Measurements from ENCODE around the gene MCCD1.

MCCD1 gene

DNA sequence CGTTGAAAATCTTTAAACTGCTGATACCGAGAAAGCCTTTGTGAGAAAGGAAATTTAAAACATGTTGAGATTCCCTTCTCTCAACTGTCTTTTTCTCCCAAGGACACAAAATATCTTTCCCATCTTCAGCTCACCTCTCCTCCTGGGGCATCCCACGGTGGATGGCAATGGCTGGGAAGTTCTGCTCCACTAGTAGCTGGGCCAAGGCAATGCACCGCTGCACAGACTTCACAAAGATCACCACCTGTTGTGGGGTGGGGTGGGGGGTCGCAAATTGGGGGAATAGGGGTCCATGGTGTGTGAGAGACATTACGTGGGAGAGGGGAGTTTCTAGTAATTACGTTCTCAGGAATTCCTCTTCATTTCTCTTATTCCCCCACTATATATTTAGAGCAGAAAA lies 2.4 kb downstream of the MCCD1 start:
- Histone ChIP-seq H3K9ac (no peak overlapping the region), H3K4me1 (peaks cover 6% of the 10 kb centered on the region), H3K27me3 (ENCODE audit: control insufficient read depth, insufficient read depth, low read length) (no peaks in the 10 kb centered on the region), H3K4me2 (ENCODE audit: low read length) (no peak overlapping the region), H3K9me3 (ENCODE audit: control insufficient read depth, low read length) (no peaks in the 10 kb centered on the region), H3K27ac (no peak overlapping the region), H3K79me2 (no peaks in the 10 kb centered on the region), H2AFZ (no peak overlapping the region), H3K4me3 (ENCODE audit: low read depth, low read length) (no peak overlapping the region), H3K36me3 (ENCODE audit: control insufficient read depth, insufficient read depth, low read length) (no peaks in the 10 kb centered on the region)
- TF ChIP-seq CTCF (IDR thresholded peaks at IDR 0.05) = no peak

DNA sequence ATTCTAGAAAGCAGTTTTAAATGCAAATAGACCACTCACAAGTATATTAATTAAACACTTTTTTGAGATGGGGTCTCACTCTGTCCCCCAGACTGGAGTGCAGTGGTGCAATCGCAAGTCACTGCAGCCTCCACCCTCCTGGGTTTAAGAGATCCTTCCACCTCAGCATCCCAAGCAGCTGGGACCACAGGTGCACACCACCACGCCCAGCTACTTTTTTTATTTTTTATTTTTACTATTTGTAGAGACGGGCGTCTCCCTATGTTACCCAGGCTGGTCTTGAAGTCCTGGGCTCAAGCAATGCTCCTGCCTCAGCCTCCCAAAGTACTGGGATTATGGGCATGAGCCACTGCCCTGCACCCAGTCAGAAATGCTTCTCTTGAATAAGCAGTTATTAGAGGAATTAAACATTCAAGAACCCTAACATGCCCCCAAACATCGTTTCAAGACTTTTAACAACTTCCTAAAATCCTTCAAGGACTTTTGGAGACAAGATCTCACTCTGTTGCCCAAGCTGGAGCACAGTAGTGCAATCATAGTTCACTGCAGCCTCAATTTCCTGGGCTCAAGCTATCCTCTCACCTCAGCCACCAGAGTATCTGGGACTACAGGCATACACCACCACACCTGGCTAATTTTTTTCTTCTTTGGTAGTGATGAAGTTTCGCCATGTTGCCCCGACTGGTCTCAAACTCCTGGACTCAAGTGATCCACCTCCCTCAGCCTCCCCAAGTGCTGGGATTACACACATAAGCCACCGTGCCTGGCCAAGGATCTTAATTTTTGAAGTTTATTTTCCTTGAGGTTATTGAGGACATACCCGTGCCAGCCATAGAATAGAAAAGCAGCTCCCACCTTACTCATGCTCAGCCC lies 3.2 kb downstream of the MCCD1 start:
- Histone ChIP-seq H2AFZ (no peak overlapping the region), H3K79me2 (no peaks in the 10 kb centered on the region), H3K4me2 (ENCODE audit: low read length) (no peak overlapping the region), H3K9me3 (ENCODE audit: control insufficient read depth, low read length) (no peaks in the 10 kb centered on the region), H3K4me1 (peaks cover 6% of the 10 kb centered on the region), H3K4me3 (ENCODE audit: low read depth, low read length) (no peak overlapping the region), H3K36me3 (ENCODE audit: control insufficient read depth, insufficient read depth, low read length) (no peaks in the 10 kb centered on the region), H3K27ac (peak overlapping the region; percentile 34), H3K27me3 (ENCODE audit: control insufficient read depth, insufficient read depth, low read length) (no peaks in the 10 kb centered on the region), H3K9ac (no peak overlapping the region)
- TF ChIP-seq CTCF (IDR thresholded peaks at IDR 0.05) = no peak

DNA sequence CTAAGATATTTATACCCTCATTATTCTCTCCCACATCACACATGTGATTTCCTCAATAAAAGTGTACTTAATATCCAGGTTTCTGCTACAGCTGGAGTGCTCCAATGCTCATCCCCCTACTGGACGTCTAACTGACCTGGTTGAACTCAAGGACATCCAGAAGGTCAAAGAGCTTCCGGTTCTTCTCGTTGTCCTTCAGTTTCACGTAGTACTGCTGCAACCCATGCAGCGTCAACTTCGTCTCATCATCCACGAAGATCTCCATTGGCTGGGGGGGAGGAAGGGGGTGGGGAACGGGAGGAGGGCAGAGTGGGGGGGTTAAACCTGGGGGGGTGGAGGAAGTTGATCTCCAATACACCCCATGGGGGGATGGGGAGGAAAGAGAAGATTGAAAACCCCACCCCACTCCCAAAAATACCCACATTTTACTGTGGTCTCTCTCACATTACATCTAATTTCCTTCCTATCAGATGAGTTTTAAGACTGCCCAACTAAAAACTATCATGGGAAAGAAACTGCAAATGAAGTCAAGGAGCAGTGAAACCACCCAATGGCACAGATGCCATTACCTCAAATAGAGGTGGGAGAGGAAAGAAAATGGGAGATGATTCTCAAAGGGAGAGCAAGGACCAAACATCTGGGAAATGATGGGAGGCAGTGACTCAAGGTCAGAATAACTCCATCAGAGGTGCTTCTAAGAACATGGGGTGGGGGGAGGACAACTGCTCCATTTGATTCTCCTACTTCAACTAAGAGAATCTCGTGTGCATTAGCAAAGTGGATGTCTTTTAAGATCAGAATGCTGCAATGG lies 4.1 kb downstream of the MCCD1 start:
- peaks cover 6% of the 10 kb centered on the region for H3K4me1 ChIP-seq

GRCh38 chr6:31533455-31533841 lies 4.7 kb downstream of the MCCD1 start:
- H3K9ac ChIP-seq = no peak overlapping the region
- peaks cover 7% of the 10 kb centered on the region for H3K4me1 ChIP-seq
- no peak overlapping the region for H3K4me3 ChIP-seq (ENCODE audit: low read depth, low read length)
- no peak overlapping the region for H3K27ac ChIP-seq
- H3K9me3 ChIP-seq (ENCODE audit: control insufficient read depth, low read length) = no peaks in the 10 kb centered on the region
- no peak overlapping the region for H2AFZ ChIP-seq
- TF ChIP-seq CTCF (IDR thresholded peaks at IDR 0.05) = no peak
- H3K27me3 ChIP-seq (ENCODE audit: control insufficient read depth, insufficient read depth, low read length) = no peaks in the 10 kb centered on the region
- no peak overlapping the region for H3K4me2 ChIP-seq (ENCODE audit: low read length)
- H3K79me2 ChIP-seq = no peaks in the 10 kb centered on the region
- no peaks in the 10 kb centered on the region for H3K36me3 ChIP-seq (ENCODE audit: control insufficient read depth, insufficient read depth, low read length)

More for the DNA sequence above, 4.1 kb downstream of the MCCD1 start:
- TF ChIP-seq CTCF (IDR thresholded peaks at IDR 0.05) = no peak
- Histone ChIP-seq H3K9me3 (ENCODE audit: control insufficient read depth, low read length) (no peaks in the 10 kb centered on the region), H2AFZ (no peak overlapping the region), H3K27me3 (ENCODE audit: control insufficient read depth, insufficient read depth, low read length) (no peaks in the 10 kb centered on the region), H3K79me2 (no peaks in the 10 kb centered on the region), H3K4me3 (ENCODE audit: low read depth, low read length) (no peak overlapping the region), H3K27ac (peak overlapping the region; percentile 34), H3K9ac (no peak overlapping the region), H3K36me3 (ENCODE audit: control insufficient read depth, insufficient read depth, low read length) (no peaks in the 10 kb centered on the region), H3K4me2 (ENCODE audit: low read length) (no peak overlapping the region)

Data from parathyroid adenoma (tissue), 2 donors.